Prostate gland (tissue), 2 donors: ENCODE data around the gene FNDC3B.

Source experiments
- POLR2A ChIP-seq: fragments of 450-650 bp; IDR thresholded peaks from one replicate; pipeline ENCODE4 v1.6.1; 2016; ENCODE audit warnings: antibody characterized with exemption, mild to moderate bottlenecking
- TF ChIP-seq, protein P1 (sequence below), 4 experiments: fragments of 200-600 bp in 2 of 4; fragments of 450-650 bp in 2 of 4; sonication (generic) in 2 of 4; IDR thresholded peaks; 1 replicate in 3 of 4; 2 replicates in 1 of 4; pipeline ENCODE4 v1.5.1; 2016 to 2019; ENCODE audit warnings: antibody characterized with exemption in 4 of 4, mild to moderate bottlenecking in 2 of 4, moderate library complexity in 2 of 4

DNA sequence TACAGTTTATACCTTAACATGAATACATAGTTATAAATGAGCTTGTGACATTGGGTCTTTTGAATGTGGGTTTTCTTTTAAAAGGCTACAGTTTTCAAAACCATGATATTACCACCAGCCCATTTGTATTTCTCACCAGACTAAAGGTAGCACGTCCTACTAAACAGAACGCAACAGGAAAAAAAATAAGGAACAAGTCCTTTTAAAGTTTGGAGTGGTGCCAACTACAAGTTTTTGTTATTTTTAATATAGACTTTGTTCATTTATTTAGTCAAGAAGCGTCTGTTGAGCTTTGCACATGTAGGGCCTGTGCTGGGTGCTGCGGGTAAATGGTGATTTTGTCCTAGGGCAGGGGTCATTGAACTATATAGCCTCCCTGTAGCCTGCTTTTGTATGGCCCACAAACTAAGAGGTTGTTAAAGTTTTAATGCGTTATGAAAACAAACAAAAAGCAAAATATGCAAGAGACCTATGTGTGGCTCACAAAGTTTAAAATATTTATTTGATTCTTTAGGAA, 244.5 kb downstream of the FNDC3B start:
- TF ChIP-seq, protein P1, sequence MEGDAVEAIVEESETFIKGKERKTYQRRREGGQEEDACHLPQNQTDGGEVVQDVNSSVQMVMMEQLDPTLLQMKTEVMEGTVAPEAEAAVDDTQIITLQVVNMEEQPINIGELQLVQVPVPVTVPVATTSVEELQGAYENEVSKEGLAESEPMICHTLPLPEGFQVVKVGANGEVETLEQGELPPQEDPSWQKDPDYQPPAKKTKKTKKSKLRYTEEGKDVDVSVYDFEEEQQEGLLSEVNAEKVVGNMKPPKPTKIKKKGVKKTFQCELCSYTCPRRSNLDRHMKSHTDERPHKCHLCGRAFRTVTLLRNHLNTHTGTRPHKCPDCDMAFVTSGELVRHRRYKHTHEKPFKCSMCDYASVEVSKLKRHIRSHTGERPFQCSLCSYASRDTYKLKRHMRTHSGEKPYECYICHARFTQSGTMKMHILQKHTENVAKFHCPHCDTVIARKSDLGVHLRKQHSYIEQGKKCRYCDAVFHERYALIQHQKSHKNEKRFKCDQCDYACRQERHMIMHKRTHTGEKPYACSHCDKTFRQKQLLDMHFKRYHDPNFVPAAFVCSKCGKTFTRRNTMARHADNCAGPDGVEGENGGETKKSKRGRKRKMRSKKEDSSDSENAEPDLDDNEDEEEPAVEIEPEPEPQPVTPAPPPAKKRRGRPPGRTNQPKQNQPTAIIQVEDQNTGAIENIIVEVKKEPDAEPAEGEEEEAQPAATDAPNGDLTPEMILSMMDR (IDR thresholded peaks at IDR 0.05) = no peak
- no peak for TF ChIP-seq POLR2A
